Body of pancreas (tissue), 4 donors: Measurements from ENCODE around the gene CACNB3.

Experiments
- CTCF ChIP-seq, 7 experiments: fragments of 450-650 bp in 4 of 7; fragments of 200-600 bp in 3 of 7; sonication (generic) in 3 of 7; IDR thresholded peaks; one replicate each; pipeline ENCODE4 v1.5.1; 2016 to 2019; ENCODE audit warnings: antibody characterized with exemption in 7 of 7
- POLR2A ChIP-seq, 3 donors: fragments of 450-650 bp; IDR thresholded peaks; one replicate each; pipeline ENCODE4 v1.6.1; 2016; ENCODE audit warnings: antibody characterized with exemption in 3 of 3, mild to moderate bottlenecking in 2 of 3

GRCh38 chr12:48770756-48771155 lies 47.5 kb upstream of the CACNB3 start:
- TF ChIP-seq CTCF (IDR thresholded peaks at IDR 0.05): no peak
- no peak for TF ChIP-seq POLR2A (IDR thresholded peaks at IDR 0.05)
